GM21825 (cell line): Measurements from ENCODE around the gene ATG2A.

Experiments used
- ATAC-seq: cut with Tn5 transposase; IDR thresholded peaks from one replicate; pipeline ENCODE4 v1.9.1; 2021; ENCODE audit warnings: mild to moderate bottlenecking, moderate library complexity; ENCODE audit not compliant: unreplicated experiment

The ATG2A gene

GRCh38 chr11:64925536-64926436 is 8.8 kb upstream of the ATG2A start:
- no peak for ATAC-seq

GRCh38 chr11:64924910-64925284 is 7.9 kb upstream of the ATG2A start:
- no peak for ATAC-seq

- ATAC-seq: peak; percentile 71
Measured at GRCh38 chr11:64923944-64924909, 7.2 kb upstream of the ATG2A start, which contains the start of gene PPP2R5B. PPP2R5B (plus strand) TSS chr11:64924689; CDS start chr11:64925735, 1,046 bp downstream.

- no peak for ATAC-seq
Measured at GRCh38 chr11:64923151-64923661, 6.2 kb upstream of the ATG2A start.

GRCh38 chr11:64921384-64921783 is 4.4 kb upstream of the ATG2A start:
- ATAC-seq: no peak

- no peak for ATAC-seq
Measured at GRCh38 chr11:64920124-64920523, 3.1 kb upstream of the ATG2A start.

GRCh38 chr11:64919627-64920026 is 2.6 kb upstream of the ATG2A start:
- ATAC-seq: no peak

- no peak for ATAC-seq
Measured at GRCh38 chr11:64918017-64918416, 1.0 kb upstream of the ATG2A start.

- no peak for ATAC-seq
Measured at GRCh38 chr11:64917663-64917995, 620 bp upstream of the ATG2A start.

GRCh38 chr11:64916040-64916774 is 802 bp downstream of the ATG2A start:
- ATAC-seq: no peak

GRCh38 chr11:64915376-64915887 is 1.6 kb downstream of the ATG2A start:
- no peak for ATAC-seq

- ATAC-seq: no peak
Measured at GRCh38 chr11:64914123-64914522, 2.9 kb downstream of the ATG2A start.

- no peak for ATAC-seq
Measured at GRCh38 chr11:64913171-64913727, 3.8 kb downstream of the ATG2A start.

- no peak for ATAC-seq
Measured at GRCh38 chr11:64911689-64912088, 5.3 kb downstream of the ATG2A start.

- no peak for ATAC-seq
Measured at GRCh38 chr11:64911142-64911541, 5.9 kb downstream of the ATG2A start.

- no peak for ATAC-seq
Measured at GRCh38 chr11:64910451-64911093, 6.4 kb downstream of the ATG2A start.

GRCh38 chr11:64909653-64910343 is 7.2 kb downstream of the ATG2A start:
- ATAC-seq: no peak

GRCh38 chr11:64908766-64909165 is 8.2 kb downstream of the ATG2A start:
- no peak for ATAC-seq

GRCh38 chr11:64906314-64906635 is 10.7 kb downstream of the ATG2A start:
- ATAC-seq: no peak
